GM12874 (cell line): ENCODE data around the gene NOPCHAP1.

ENCODE experiments used
- TF ChIP-seq, protein P1 (sequence below): IDR thresholded peaks from 2 replicates; pipeline ENCODE4 v1.5.1; 2011; ENCODE audit warnings: low read depth, mild to moderate bottlenecking, control low read depth, low read length, moderate library complexity; ENCODE audit not compliant: insufficient read depth

NOPCHAP1 gene

DNA sequence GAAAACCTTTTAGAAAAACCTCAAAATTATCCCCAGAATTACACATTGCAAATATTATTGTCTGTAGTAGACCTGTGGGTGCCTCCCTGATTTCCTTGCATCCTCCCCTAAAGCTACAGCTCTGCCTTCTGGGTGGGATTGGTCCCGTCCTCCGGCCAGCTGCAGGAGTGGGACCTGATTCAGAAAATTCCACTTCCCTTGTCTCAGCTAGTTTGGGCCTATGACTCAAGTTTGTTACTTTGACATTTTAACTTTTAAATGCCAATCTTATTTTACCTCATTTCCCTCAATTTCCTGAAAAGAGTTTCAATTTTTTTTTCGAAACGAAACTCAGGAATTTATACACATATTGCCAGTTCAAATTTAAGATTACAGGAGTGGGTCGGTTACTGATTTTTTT lies 14.8 kb upstream of the NOPCHAP1 start:
- TF ChIP-seq, protein P1, sequence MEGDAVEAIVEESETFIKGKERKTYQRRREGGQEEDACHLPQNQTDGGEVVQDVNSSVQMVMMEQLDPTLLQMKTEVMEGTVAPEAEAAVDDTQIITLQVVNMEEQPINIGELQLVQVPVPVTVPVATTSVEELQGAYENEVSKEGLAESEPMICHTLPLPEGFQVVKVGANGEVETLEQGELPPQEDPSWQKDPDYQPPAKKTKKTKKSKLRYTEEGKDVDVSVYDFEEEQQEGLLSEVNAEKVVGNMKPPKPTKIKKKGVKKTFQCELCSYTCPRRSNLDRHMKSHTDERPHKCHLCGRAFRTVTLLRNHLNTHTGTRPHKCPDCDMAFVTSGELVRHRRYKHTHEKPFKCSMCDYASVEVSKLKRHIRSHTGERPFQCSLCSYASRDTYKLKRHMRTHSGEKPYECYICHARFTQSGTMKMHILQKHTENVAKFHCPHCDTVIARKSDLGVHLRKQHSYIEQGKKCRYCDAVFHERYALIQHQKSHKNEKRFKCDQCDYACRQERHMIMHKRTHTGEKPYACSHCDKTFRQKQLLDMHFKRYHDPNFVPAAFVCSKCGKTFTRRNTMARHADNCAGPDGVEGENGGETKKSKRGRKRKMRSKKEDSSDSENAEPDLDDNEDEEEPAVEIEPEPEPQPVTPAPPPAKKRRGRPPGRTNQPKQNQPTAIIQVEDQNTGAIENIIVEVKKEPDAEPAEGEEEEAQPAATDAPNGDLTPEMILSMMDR: no peak

DNA sequence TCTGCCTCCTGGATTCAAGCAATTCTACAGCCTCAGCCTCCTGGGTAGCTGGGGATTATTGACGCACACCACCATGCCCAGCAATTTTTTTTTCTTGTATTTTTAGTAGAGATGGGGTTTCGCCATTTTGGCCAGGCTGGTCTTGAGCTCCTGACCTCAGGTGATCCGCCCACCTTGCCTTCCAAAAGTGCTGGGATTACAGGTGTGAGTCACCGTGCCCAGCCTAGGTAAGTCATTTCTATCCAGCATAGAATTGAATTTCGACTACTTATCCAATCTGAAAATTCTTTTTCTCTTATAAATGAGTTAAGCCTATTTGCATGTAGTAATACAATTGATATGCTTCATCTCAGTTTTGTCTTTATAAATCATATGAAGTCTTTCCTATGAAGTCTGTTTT lies 12.9 kb upstream of the NOPCHAP1 start:
- TF ChIP-seq, protein P1: no peak

DNA sequence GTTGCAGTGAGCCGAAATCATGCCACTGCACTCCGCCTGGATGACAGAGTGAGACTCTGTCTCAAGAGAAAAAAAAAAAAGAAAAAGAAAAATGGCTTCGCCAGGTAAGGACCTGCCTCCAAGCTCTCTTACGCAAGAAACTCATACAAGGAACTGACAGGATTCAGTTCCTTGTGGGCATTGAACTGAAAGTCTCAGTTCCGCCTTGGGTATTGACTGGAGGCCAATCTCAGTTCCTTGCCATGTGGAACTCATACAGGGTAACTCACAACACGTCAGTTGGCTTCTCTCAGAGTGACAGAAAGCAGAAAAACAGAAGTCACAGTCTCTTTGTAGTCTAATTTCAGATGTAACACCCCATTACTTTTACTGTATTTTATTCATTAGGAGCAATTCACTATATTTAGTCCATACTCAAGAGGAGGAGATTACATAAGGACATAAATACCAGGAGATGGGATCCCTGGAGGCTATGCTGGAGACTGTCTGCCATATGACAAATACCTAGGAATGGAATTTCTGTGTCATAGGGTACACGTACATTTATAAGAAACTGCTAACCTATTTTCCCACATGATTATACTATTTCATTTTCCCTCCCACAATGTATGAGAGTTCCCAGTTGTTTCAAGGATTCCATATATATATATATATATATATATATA lies 11.4 kb upstream of the NOPCHAP1 start:
- TF ChIP-seq, protein P1: no peak

DNA sequence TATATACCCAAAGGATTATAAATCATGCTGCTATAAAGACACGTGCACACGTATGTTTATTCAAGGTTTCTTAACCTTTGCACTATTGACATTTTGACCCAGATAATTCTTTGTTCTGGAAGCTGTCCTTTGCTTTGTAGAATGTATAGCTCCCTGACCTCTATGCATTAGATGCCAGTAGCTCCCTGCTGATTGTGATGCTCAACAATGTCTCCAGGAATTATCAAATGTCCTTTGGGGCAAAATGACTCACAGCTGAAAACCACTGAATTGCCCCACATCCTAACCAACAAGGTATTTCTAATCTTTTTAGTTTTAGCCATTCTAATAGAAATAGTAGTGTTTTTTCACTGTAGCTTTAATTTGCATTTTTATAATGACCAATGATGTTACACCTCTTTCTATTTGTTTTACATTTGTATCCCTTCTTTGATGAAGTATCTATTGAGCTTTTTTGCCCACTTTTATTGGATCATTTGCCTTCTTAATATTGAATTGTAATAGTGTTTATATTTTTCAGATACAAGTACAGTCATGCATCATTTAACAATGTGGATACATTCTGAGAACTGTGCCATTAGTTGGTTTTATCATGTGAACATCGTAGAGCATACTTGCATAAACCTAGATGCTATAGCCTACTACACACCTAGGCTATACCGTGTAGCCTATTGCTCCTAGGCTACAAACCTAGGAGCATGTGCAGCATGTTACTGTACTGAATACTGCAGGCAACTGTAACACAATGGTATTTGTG lies 10.4 kb upstream of the NOPCHAP1 start:
- TF ChIP-seq, protein P1: no peak

DNA sequence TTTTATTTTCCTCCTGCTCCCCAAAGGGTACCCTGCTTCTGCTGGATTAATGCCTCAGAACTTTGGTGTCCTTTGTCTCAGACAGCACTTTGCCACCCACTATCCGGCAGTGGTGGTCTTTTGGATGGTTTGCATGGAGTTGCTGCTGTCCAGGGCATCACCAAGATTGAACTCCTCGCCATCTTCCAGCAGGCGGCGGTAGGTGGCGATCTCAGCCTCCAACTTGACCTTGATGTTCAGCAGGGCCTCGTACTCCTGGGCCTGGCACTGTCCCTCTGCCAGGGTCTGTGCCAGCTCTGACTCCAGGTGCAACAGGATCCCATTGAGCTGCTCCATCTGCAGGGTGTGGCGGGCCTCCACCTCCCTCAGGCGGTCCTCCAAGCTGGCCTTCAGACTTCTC lies 9.4 kb upstream of the NOPCHAP1 start:
- TF ChIP-seq, protein P1: no peak

DNA sequence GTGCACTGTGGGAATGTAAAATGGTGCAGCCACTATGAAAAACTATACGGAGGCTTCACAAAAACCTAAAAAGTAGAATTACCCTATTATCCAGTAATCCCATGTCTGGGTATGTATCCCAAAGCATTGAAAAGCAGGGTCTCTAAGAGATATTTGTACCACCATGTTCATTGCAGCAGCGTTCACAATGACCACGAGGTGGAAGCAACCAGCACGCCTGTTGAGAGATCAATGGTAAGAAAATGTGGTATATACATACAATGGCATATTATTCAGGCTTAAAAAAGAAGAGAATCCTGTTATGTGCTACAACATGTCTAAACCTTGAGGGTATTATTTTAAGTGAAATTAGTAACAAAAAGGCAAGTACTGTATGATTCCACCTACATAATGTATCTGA lies 910 bp upstream of the NOPCHAP1 start:
- TF ChIP-seq, protein P1: no peak

DNA sequence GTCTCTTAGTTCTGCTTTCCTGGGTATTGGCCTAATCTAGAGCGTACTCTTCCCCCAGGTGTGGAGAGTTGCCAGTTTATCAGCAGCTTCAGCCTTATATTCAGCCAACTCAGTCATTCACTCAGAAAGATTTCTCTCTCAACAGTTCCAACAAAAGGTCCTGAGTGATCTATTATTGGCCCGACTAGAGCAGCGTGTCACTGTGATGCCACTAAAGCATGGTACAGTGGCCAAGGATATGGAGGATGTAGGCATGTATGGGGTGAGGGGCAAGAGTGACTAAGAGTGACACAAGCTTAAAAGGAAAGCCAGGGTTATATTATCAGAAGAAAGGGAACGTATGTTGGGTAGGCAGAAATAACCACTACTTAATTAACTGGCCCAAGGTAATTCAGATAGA lies 4.8 kb downstream of the NOPCHAP1 start:
- TF ChIP-seq, protein P1: no peak
